ENCODE data around the gene ROPN1L. TPM values are rescaled to one million over a fixed set of nuclear protein-coding genes. Genes with fewer than 3 reads are reported as not detected.

Gene ROPN1L
- total and polyA plus RNA-seq, 2 of the 4 experiments (the other 2 are of a cell fraction), result 0.34 to 0.36 TPM

- Histone ChIP-seq H2AK5ac (ENCODE audit: low read depth, low read length) (no peak overlapping the region), H2BK120ac (ENCODE audit: low read depth, low read length) (no peak overlapping the region), H3K18ac (ENCODE audit: low read depth, low read length) (no peak overlapping the region), H3K4ac (ENCODE audit: low read depth, low read length) (no peak overlapping the region), H3K23ac (ENCODE audit: low read depth, low read length) (no peak overlapping the region), H3K27ac (ENCODE audit: insufficient read depth, low read length) (no peak overlapping the region), H3K9ac (ENCODE audit: low read depth, low read length) (no peak overlapping the region), H3K79me1 (ENCODE audit: low read depth in 1 of 2, low read length in 2 of 2) (no peaks in the 10 kb centered on the region), H4K8ac (ENCODE audit: low read depth in 2 of 2, low read length in 2 of 2) (no peak overlapping the region), H4K5ac (ENCODE audit: low read depth, low read length) (no peak overlapping the region), H3K56ac (ENCODE audit: extremely low read depth, insufficient read depth, low read length) (no peak overlapping the region), H2BK20ac (ENCODE audit: low read depth, low read length) (no peak overlapping the region), H3K9me1 (ENCODE audit: insufficient read depth, low read length) (no peaks in the 10 kb centered on the region), H2AK9ac (replicated peaks; ENCODE audit: low read depth, low read length, poor library complexity) (no peak overlapping the region), H3K14ac (replicated peaks; ENCODE audit: low read depth, low read length) (no peak overlapping the region), H2AFZ (replicated peaks; ENCODE audit: low read length, poor library complexity) (no peak overlapping the region), H2BK15ac (ENCODE audit: low read depth, low read length) (no peak overlapping the region), H4K20me1 (ENCODE audit: insufficient read depth, low read length) (0 out of 2 replicates have a peak, but pooled peaks cover 4% of the 10 kb centered on the region), H3K27me3 (ENCODE audit: control insufficient read depth, insufficient read depth, low read length) (no peaks in the 10 kb centered on the region), H4K91ac (ENCODE audit: insufficient read depth, low read depth, low read length) (no peak overlapping the region), H2BK5ac (ENCODE audit: low read depth, low read length, poor library complexity, severe bottlenecking) (no peak overlapping the region), H3K4me2 (ENCODE audit: low read depth, low read length) (no peak overlapping the region), H3K4me1 (ENCODE audit: control insufficient read depth, insufficient read depth, low read length) (no peaks in the 10 kb centered on the region), H3K4me3 (ENCODE audit: insufficient read depth, low read depth, low read length) (no peak overlapping the region), H3K9me3 (ENCODE audit: control insufficient read depth, insufficient read depth, low read length) (no peaks in the 10 kb centered on the region), H3K36me3 (ENCODE audit: control insufficient read depth, insufficient read depth, low read length) (no peaks in the 10 kb centered on the region)
- ChIA-PET POLR2A (ENCODE audit: unreplicated experiment) (no interaction called here), CTCF (interaction anchor here (0.6 to 1.6 kb wide), 3 partner anchors 9 to 181 kb away, joined by 3 to 4 read pairs (median 3); no protein-coding TSS in a partner anchor)
- no peak for DNase-seq
- in situ Hi-C loops (cut with MboI; ENCODE audit: low sequenced_read_pairs), result no loop called here
- dilution Hi-C loops (cut with HindIII; ENCODE audit: low sequenced_read_pairs, unreplicated experiment), result no loop called here
- intact Hi-C loops (cut with micrococcal nuclease), result no loop called here
- no peak for TF ChIP-seq NFE2L2 (IDR thresholded peaks at IDR 0.05; ENCODE audit: low read depth, low read length)
- TF ChIP-seq CHD1 (IDR thresholded peaks at IDR 0.05; ENCODE audit: low read depth, low read length), result no peak
- TF ChIP-seq CTCF (conservative IDR thresholded peaks at IDR 0.05; ENCODE audit: low read depth, low read length), result no peak
- TF ChIP-seq RFX5 (IDR thresholded peaks at IDR 0.05; ENCODE audit: low read depth, low read length), result no peak
- TF ChIP-seq MAZ (IDR thresholded peaks at IDR 0.05; ENCODE audit: borderline replicate concordance, low read depth, low read length), result no peak
- WGBS, 2 experiments (ENCODE audit: extremely low coverage in 2 of 2, insufficient read length in 1 of 2), result no CpG with 5 or more reads among the region's 7 CpGs
- ATAC-seq (ENCODE audit: low read depth), result no peak
- no TSS peak for BruUV-seq (replicated peaks)
Observed at GRCh38 chr5:10446490-10446889, 4.8 kb downstream of the ROPN1L start.
